Hepatocyte (in vitro differentiated cells): ENCODE measurements around the gene CPA5. TPM values are rescaled to one million over a fixed set of nuclear protein-coding genes. Genes with fewer than 3 reads are reported as not detected.

Source experiments
- DNase-seq: peaks from one replicate; pipeline ENCODE4 v3.0.0-alpha.2; 2016; ENCODE audit warnings: low spot score
- H2AFZ ChIP-seq: fragments of 200-600 bp; sonication (generic); 2 replicates; pipeline ENCODE4 v1.6.0; 2016; ENCODE audit warnings: antibody characterized with exemption, mild to moderate bottlenecking
- H3K27ac ChIP-seq: fragments of 200-600 bp; sonication (generic); 2 replicates; pipeline ENCODE4 v1.5.1; 2016; ENCODE audit warnings: mild to moderate bottlenecking
- H3K27me3 ChIP-seq: fragments of 200-600 bp; sonication (generic); 2 replicates; pipeline ENCODE4 v1.6.1; 2016
- H3K36me3 ChIP-seq: fragments of 200-600 bp; sonication (generic); replicated peaks from 2 replicates; pipeline ENCODE4 v1.5.1; 2016; ENCODE audit warnings: low read depth; ENCODE audit not compliant: insufficient read depth
- H3K4me1 ChIP-seq: fragments of 200-600 bp; sonication (generic); 2 replicates; pipeline ENCODE4 v1.5.1; 2016; ENCODE audit warnings: mild to moderate bottlenecking, moderate library complexity; ENCODE audit not compliant: insufficient read depth
- H3K4me2 ChIP-seq: fragments of 200-600 bp; sonication (generic); 2 replicates; pipeline ENCODE4 v1.6.0; 2016
- H3K4me3 ChIP-seq: fragments of 200-600 bp; sonication (generic); 2 replicates; pipeline ENCODE4 v1.5.1; 2016; ENCODE audit warnings: mild to moderate bottlenecking
- H3K79me2 ChIP-seq: fragments of 200-600 bp; sonication (generic); 2 replicates; pipeline ENCODE4 v1.6.0; 2017; ENCODE audit warnings: mild to moderate bottlenecking
- H3K9me2 ChIP-seq: fragments of 200-600 bp; sonication (generic); replicated peaks from 2 replicates; pipeline ENCODE4 v1.6.0; 2017; ENCODE audit warnings: mild to moderate bottlenecking; ENCODE audit not compliant: insufficient read depth
- H3K9me3 ChIP-seq: fragments of 200-600 bp; sonication (generic); 2 replicates; pipeline ENCODE4 v1.5.1; 2016; ENCODE audit warnings: low read depth, mild to moderate bottlenecking
- H4K20me1 ChIP-seq: fragments of 200-600 bp; sonication (generic); 2 replicates; pipeline ENCODE4 v1.6.0; 2016; ENCODE audit warnings: mild to moderate bottlenecking; ENCODE audit not compliant: insufficient read depth, poor library complexity, severe bottlenecking
- EZH2 ChIP-seq: fragments of 200-600 bp; sonication (generic); IDR thresholded peaks from 2 replicates; pipeline ENCODE4 v1.6.1; 2016; ENCODE audit warnings: antibody characterized with exemption, mild to moderate bottlenecking, borderline replicate concordance
- EZH2phosphoT487 ChIP-seq: fragments of 200-600 bp; sonication (generic); IDR thresholded peaks from one replicate; pipeline ENCODE4 v1.6.1; 2018; ENCODE audit warnings: antibody characterized with exemption, mild to moderate bottlenecking, low read depth, moderate library complexity; ENCODE audit not compliant: unreplicated experiment, severe bottlenecking
- WGBS: methylation state at CpG from one replicate; pipeline ENCODE4 v1.1.6; 2016; ENCODE audit warnings: low lambda C conversion rate; ENCODE audit errors: missing lambda C conversion rate; 5-methylcytosine and 5-hydroxymethylcytosine counted together
- polyA plus RNA-seq: library from polyadenylated mRNA; unstranded; fragments of >200 nt; fragmentation: Nextera tagmentation; extraction: Ambion mirVana; gene quantifications from 2 replicates; pipeline ENCODE4 v1.2.1, GENCODE V29; 2016
- total RNA-seq: library from RNA; depleted of rRNA; stranded (reverse); fragments of >200 nt; gene quantifications from 2 replicates; pipeline ENCODE4 v1.2.3, GENCODE V29; 2014
- TF ChIP-seq, protein P1 (sequence below): fragments of 200-600 bp; sonication (generic); IDR thresholded peaks from 2 replicates; pipeline ENCODE4 v1.5.1; 2016; ENCODE audit warnings: antibody characterized with exemption, mild to moderate bottlenecking; ENCODE audit not compliant: poor library complexity

The CPA5 gene
- total and polyA plus RNA-seq, 2 experiments from 2014 or later, result 0.30 TPM; not detected in 1

DNA sequence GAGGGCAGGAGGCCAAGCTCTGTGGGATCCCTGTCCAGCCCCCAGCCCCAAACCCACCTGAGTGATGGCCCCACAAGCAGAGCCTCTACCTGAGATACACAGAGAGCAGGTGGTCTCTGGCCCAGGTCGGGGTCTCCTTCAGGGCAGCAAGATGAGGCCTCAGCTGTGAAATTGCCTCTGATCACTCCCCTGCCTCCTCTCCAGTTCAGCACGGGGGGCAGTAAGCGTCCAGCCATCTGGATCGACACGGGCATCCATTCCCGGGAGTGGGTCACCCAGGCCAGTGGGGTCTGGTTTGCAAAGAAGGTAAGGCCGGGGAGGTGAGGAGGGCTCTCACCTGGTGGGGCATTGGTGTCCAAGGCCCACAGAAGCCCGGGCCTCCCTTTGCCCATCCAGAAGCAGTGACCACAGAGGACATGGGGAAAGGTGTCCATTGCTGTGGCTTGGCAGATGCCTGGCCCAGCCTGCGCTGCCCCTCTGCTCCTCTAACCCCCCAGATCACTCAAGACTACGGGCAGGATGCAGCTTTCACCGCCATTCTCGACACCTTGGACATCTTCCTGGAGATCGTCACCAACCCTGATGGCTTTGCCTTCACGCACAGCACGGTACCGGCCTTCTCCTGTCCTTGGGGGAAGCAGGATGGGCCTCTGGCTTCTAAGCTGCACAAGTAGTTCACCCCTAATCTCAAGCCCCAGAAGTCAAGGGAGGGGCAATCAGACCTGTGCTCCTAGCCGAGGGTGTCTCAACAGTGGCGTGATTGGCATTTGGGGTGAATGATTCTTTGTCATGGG lies 38.8 kb downstream of the CPA5 start:
- TF ChIP-seq, protein P1, sequence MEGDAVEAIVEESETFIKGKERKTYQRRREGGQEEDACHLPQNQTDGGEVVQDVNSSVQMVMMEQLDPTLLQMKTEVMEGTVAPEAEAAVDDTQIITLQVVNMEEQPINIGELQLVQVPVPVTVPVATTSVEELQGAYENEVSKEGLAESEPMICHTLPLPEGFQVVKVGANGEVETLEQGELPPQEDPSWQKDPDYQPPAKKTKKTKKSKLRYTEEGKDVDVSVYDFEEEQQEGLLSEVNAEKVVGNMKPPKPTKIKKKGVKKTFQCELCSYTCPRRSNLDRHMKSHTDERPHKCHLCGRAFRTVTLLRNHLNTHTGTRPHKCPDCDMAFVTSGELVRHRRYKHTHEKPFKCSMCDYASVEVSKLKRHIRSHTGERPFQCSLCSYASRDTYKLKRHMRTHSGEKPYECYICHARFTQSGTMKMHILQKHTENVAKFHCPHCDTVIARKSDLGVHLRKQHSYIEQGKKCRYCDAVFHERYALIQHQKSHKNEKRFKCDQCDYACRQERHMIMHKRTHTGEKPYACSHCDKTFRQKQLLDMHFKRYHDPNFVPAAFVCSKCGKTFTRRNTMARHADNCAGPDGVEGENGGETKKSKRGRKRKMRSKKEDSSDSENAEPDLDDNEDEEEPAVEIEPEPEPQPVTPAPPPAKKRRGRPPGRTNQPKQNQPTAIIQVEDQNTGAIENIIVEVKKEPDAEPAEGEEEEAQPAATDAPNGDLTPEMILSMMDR, result no peak
- TF ChIP-seq EZH2phosphoT487 (no peak), EZH2 (no peak)
- Histone ChIP-seq H3K36me3 (no peaks in the 10 kb centered on the region), H3K9me2 (no peaks in the 10 kb centered on the region), H3K27ac (no peak overlapping the region), H3K4me3 (no peak overlapping the region), H4K20me1 (no peaks in the 10 kb centered on the region), H2AFZ (no peak overlapping the region), H3K4me2 (no peak overlapping the region), H3K79me2 (no peaks in the 10 kb centered on the region), H3K9me3 (no peaks in the 10 kb centered on the region), H3K4me1 (peaks cover 11% of the 10 kb centered on the region), H3K27me3 (no peaks in the 10 kb centered on the region)
- WGBS, result 95% methylated on average over 18 of the region's 18 CpGs
- no peak for DNase-seq

GRCh38 chr7:130384371-130384801 lies 39.8 kb downstream of the CPA5 start:
- no peak for TF ChIP-seq EZH2phosphoT487
- TF ChIP-seq, protein P1, result no peak
- no peak for TF ChIP-seq EZH2
- Histone ChIP-seq H2AFZ (no peak overlapping the region), H3K4me1 (peaks cover 11% of the 10 kb centered on the region), H4K20me1 (no peaks in the 10 kb centered on the region), H3K79me2 (no peaks in the 10 kb centered on the region), H3K27ac (no peak overlapping the region), H3K27me3 (no peaks in the 10 kb centered on the region), H3K4me2 (no peak overlapping the region), H3K9me3 (no peaks in the 10 kb centered on the region), H3K4me3 (no peak overlapping the region), H3K36me3 (no peaks in the 10 kb centered on the region), H3K9me2 (no peaks in the 10 kb centered on the region)
- DNase-seq, result no peak
- 94% methylated on average over 7 of the region's 10 CpGs for WGBS

DNA sequence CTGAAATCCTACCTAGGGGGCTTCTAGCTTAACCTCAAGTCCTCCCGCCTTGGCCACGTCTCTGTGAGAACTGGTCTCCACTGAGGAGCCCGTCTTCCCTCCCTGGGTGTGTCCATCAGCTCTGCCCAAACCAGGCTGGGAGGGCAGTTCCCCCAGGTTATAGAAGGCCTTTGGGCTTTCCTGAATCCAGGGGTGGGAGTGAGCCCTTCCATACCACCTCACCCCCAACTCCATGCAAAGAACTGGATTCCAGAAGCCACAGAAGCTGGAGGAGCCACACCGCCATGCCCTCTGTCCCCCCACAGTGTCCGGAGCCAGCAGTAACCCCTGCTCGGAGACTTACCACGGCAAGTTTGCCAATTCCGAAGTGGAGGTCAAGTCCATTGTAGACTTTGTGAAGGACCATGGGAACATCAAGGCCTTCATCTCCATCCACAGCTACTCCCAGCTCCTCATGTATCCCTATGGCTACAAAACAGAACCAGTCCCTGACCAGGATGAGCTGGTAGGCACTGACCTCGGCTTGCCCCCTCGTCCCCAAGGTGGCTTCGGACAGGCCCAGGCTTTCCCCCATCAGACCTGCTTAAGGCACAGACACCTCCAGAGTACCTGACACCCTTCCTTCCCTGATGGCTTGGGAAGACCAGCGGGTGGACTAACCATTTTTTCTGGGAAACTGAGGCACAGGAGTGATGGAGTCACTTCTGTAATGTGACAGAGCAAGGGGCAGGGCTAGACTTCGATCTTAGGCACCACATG lies 40.4 kb downstream of the CPA5 start:
- H3K27me3 ChIP-seq, result no peaks in the 10 kb centered on the region
- no peaks in the 10 kb centered on the region for H3K9me2 ChIP-seq
- no peak overlapping the region for H3K4me3 ChIP-seq
- peaks cover 6% of the 10 kb centered on the region for H3K4me1 ChIP-seq
- H4K20me1 ChIP-seq, result no peaks in the 10 kb centered on the region
- no peak overlapping the region for H3K27ac ChIP-seq
- WGBS, result 95% methylated on average over 13 of the region's 13 CpGs
- TF ChIP-seq EZH2phosphoT487, result no peak
- TF ChIP-seq EZH2, result no peak
- TF ChIP-seq, protein P1, result no peak
- no peak overlapping the region for H3K4me2 ChIP-seq
- H3K9me3 ChIP-seq, result no peaks in the 10 kb centered on the region
- no peaks in the 10 kb centered on the region for H3K79me2 ChIP-seq
- no peaks in the 10 kb centered on the region for H3K36me3 ChIP-seq
- no peak for DNase-seq
- no peak overlapping the region for H2AFZ ChIP-seq
